GM13977 (cell line): ENCODE results near the gene MAPK11.

Experiments
- DNase-seq: peaks from one replicate; pipeline ENCODE4 v3.0.0; 2012; ENCODE audit warnings: low spot score
- in situ Hi-C: fragments of 300-500 bp; cut with MboI; formaldehyde crosslinking; loops from one replicate; pipeline ENCODE4 v1.12.0; 2022; ENCODE audit warnings: low sequenced_read_pairs, low pct_unique_long_range_greater_than_20kb, mixed read lengths, inconsistent platforms; ENCODE audit not compliant: unreplicated experiment
- TF ChIP-seq, protein P1 (sequence below): IDR thresholded peaks from 2 replicates; pipeline ENCODE4 v1.5.1; 2012; ENCODE audit warnings: mild to moderate bottlenecking, control low read depth; ENCODE audit not compliant: insufficient read depth; ENCODE audit errors: extremely low read depth, missing control alignments

Gene MAPK11

DNA sequence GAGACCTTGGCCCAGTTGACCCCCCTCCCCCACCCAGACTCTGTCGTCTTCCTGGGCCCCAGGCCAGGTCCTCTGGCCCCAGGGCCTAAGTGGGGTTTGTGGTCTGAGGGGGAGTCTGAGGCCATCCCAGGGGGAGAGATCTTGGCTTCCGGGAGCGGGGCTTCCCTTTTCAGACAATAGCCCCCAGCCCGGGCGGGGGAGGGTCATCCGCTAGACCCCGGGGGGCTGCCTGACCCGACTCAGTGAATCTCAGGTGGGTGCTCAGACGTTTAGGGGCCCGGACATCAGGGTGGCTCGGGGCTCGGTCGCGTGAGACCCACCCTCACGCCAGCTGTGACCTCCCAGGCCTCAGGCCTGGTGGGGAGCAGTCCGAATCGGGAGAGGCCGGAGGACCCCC is 609 bp downstream of the MAPK11 start:
- DNase-seq = no peak
- TF ChIP-seq, protein P1, sequence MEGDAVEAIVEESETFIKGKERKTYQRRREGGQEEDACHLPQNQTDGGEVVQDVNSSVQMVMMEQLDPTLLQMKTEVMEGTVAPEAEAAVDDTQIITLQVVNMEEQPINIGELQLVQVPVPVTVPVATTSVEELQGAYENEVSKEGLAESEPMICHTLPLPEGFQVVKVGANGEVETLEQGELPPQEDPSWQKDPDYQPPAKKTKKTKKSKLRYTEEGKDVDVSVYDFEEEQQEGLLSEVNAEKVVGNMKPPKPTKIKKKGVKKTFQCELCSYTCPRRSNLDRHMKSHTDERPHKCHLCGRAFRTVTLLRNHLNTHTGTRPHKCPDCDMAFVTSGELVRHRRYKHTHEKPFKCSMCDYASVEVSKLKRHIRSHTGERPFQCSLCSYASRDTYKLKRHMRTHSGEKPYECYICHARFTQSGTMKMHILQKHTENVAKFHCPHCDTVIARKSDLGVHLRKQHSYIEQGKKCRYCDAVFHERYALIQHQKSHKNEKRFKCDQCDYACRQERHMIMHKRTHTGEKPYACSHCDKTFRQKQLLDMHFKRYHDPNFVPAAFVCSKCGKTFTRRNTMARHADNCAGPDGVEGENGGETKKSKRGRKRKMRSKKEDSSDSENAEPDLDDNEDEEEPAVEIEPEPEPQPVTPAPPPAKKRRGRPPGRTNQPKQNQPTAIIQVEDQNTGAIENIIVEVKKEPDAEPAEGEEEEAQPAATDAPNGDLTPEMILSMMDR = no peak
- in situ Hi-C loops = no loop called here

DNA sequence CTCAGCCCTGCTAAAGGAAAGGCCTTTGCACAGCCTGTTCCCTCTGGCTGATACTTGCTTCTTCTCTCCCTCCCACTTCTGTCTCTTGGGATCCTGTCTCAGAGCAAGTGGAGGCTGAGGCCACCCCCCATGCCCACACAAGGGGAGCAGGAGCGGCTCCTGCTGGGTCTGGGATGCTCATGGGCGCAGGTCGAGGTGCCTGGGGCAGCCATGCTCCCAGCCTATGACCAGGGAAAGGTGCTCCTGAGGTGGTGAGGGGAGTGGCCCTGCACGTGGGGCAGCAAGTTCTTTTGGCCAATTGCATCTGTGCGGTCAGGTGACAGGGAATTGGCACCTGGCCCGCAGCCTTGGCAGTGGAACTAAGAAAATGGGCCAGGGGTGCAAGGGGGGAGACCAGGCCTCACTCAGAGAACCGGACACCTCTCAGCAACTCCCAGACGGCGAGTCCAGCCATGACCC is 1.5 kb downstream of the MAPK11 start:
- TF ChIP-seq, protein P1 = no peak
- no peak for DNase-seq
- in situ Hi-C loops = no loop called here

DNA sequence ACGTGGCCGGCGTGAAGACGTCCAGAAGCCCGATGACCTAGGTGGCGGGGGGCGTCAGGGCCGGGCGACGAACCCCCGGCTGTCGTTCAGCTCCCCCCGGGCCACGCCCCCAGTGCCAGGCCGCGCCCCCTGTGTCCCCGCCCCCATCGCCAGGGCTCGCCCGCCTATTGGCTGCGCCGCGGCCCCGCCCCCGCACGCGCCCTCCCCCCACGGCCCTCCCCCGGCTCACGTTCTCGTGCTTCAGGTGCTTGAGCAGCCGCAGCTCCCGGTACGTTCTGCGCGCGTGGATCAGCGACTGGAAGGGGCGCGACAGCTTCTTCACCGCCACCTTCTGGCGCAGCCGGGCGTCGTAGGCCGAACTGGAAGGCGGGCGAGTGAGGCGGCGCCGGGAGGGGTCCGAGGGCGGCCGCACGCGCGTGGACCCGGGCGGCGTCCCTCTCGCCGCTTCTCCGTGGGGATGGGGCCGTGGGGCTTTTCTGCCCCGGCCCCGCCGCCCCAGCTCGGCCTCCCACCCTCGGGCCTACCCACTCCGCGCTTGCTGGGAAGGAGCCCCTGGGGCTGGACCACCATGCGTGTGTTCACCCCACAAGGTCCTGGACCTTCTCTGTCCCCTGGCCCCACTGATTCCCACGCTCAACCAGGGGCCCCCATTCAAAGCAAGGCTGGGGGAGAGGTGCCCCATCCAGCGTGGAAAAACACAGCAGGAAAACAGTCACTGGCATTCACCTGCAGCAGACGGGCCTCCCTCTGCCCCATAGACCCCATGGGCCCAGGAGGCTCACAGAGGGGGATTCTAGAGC is 2.4 kb downstream of the MAPK11 start:
- DNase-seq = peak; percentile 78
- TF ChIP-seq, protein P1 = peak; percentile 49
- in situ Hi-C loops = no loop called here

DNA sequence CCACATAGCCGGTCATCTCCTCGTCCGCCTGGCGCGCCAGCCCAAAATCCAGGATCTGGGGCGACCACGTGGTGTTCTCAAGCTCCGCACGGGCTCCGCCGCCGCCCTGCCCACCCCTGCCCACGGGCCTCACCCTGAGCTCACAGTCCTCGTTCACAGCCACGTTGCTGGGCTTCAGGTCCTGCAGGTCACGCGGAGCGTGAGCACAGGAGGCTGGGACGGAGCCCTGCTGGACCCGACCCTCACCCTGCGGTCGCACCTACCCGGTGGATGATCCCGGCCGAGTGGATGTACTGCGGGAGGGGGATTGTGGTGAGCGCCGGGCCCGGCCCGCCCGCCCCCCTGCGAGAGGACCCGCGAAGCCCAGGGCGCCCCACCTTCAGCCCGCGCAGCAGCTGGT is 3.2 kb downstream of the MAPK11 start:
- no peak for DNase-seq
- TF ChIP-seq, protein P1 = no peak
- in situ Hi-C loops = no loop called here

DNA sequence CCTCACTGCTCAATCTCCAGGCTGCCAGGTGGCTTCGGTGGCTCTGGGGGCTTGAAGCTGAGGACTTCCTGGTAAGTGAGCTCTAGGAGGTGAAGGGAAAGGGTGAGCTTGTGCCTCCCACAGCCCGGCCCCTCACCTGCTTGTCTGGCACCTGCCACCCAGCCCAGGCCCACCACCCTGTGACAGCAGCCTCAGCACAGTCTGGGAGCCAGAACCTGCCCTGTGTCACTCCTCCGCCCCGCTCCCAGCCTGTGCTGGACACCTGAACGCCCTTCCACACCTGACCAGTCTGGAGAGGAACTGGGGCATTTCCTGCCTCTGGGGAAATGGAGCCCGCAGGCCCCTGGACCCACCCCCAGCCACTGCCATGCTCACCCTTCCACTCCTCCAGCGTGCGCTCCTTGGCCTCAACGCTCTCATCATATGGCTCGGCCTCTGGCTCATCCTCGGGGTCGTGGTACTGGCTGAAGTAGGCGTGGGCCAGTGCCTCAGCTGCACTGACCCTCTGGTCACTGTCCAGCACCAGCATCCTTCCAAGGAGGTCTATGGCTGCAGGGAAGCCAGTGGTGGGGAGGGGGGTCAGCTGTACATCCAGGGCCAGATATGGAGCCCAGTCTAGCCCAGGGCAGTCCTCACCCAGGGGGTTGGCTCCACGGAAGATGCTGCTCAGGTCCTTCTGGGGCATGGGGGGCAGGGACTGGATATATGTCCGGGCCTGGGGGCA is 5.1 kb downstream of the MAPK11 start:
- in situ Hi-C loops = no loop called here
- TF ChIP-seq, protein P1 = no peak
- DNase-seq = no peak

DNA sequence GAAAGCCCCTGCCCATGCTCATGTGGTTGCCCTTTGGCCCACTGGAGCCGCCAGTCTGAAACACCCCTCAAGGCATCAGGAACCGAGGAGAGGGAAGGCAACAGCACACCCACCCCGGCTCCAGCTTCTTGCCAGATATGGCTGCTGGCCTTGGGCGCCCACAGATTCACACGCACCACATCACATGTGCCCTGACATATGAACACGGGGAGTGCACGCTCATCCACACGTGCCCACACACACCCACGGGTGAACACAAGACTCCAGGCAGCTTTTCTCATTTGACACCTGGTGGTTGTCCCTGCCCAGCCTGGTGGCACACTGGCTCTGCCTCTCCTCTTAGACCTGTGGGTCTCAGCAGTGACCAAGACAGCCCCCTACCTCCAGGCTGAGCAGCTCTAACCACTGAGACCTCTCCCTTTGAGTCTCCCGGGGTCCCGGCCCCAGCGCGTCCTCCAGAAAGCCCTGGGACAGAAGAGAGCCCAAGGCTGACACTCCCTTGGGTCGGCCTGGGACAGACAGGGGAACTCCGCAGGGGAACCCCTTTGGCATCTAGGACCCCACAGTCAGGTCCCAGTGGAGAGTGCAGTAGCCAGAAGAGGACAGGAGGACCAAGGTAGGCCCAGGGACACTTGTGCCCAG is 6.0 kb downstream of the MAPK11 start:
- in situ Hi-C loops = no loop called here
- TF ChIP-seq, protein P1 = no peak
- no peak for DNase-seq
